ENCODE results near the gene ADPRHL1. TPM values are rescaled to one million over a fixed set of nuclear protein-coding genes. Genes with fewer than 3 reads are reported as not detected.

The ADPRHL1 gene
- total RNA-seq, 1 donor from 2014 or later: 0.22 TPM

GRCh38 chr13:113466383-113466782 lies 13.1 kb upstream of the ADPRHL1 start:
- peaks cover 25% of the 10 kb centered on the region for H3K4me1 Mint-ChIP-seq
- peaks cover 33% of the 10 kb centered on the region for H3K79me2 ChIP-seq (ENCODE audit: low read depth)
- no peak overlapping the region for H3K4me2 ChIP-seq
- peaks cover 3% of the 10 kb centered on the region for H3K36me3 ChIP-seq
- no peak overlapping the region for H3K27ac Mint-ChIP-seq
- peaks cover 17% of the 10 kb centered on the region for H3K36me3 Mint-ChIP-seq
- peaks cover 24% of the 10 kb centered on the region for H3F3A ChIP-seq (ENCODE audit: low read depth)
- no peaks in the 10 kb centered on the region for H3K27me3 ChIP-seq
- peaks cover 14% of the 10 kb centered on the region for H3K4me1 ChIP-seq
- H3K27ac ChIP-seq: no peak overlapping the region
- peaks cover 8% of the 10 kb centered on the region for H3K9me3 Mint-ChIP-seq
- TF ChIP-seq CTCF (IDR thresholded peaks at IDR 0.05) (no peak), EZH2phosphoT487 (IDR thresholded peaks at IDR 0.05) (no peak), EZH2 (IDR thresholded peaks at IDR 0.05) (no peak)
- H3K4me3 ChIP-seq: no peak overlapping the region
- no peaks in the 10 kb centered on the region for H4K20me1 ChIP-seq (ENCODE audit: low read depth)
- H3K27me3 Mint-ChIP-seq (ENCODE audit: insufficient read depth, low read depth): no peaks in the 10 kb centered on the region
- no peak overlapping the region for H3K9ac ChIP-seq
- DNase-seq (ENCODE audit: low spot score): no peak
- no peaks in the 10 kb centered on the region for H3K9me3 ChIP-seq (ENCODE audit: low read depth)
- H3K4me3 Mint-ChIP-seq: no peak overlapping the region
- H2AFZ ChIP-seq (replicated peaks): no peak overlapping the region

GRCh38 chr13:113465300-113465699 lies 12.0 kb upstream of the ADPRHL1 start:
- Mint-ChIP-seq H3K36me3 (peaks cover 14% of the 10 kb centered on the region), H3K27me3 (ENCODE audit: insufficient read depth, low read depth) (peaks cover 3% of the 10 kb centered on the region)

GRCh38 chr13:113464476-113464875 lies 11.2 kb upstream of the ADPRHL1 start:
- peaks cover 14% of the 10 kb centered on the region for H3K79me2 ChIP-seq (ENCODE audit: low read depth)
- H3K4me3 ChIP-seq: no peak overlapping the region
- H3K36me3 ChIP-seq: peaks cover 3% of the 10 kb centered on the region
- H3K9me3 ChIP-seq (ENCODE audit: low read depth): no peaks in the 10 kb centered on the region
- Mint-ChIP-seq H3K27ac (no peak overlapping the region), H3K36me3 (peaks cover 8% of the 10 kb centered on the region), H3K4me1 (peaks cover 14% of the 10 kb centered on the region), H3K4me3 (no peak overlapping the region), H3K27me3 (ENCODE audit: insufficient read depth, low read depth) (peaks cover 3% of the 10 kb centered on the region), H3K9me3 (no peaks in the 10 kb centered on the region)
- no peak overlapping the region for H2AFZ ChIP-seq (replicated peaks)
- no peak overlapping the region for H3K9ac ChIP-seq
- H3K27ac ChIP-seq: no peak overlapping the region
- peaks cover 15% of the 10 kb centered on the region for H3F3A ChIP-seq (ENCODE audit: low read depth)
- no peak overlapping the region for H3K4me2 ChIP-seq
- no peaks in the 10 kb centered on the region for H4K20me1 ChIP-seq (ENCODE audit: low read depth)
- peaks cover 14% of the 10 kb centered on the region for H3K4me1 ChIP-seq
- no peaks in the 10 kb centered on the region for H3K27me3 ChIP-seq
- DNase-seq (ENCODE audit: low spot score): no peak
- TF ChIP-seq EZH2 (IDR thresholded peaks at IDR 0.05): no peak
- TF ChIP-seq EZH2phosphoT487 (IDR thresholded peaks at IDR 0.05): no peak
- no peak for TF ChIP-seq CTCF (IDR thresholded peaks at IDR 0.05)

More at GRCh38 chr13:113465300-113465699, 12.0 kb upstream of the ADPRHL1 start:
- no peak for DNase-seq (ENCODE audit: low spot score)
- peaks cover 14% of the 10 kb centered on the region for H3K4me1 ChIP-seq
- no peak overlapping the region for H3K27ac ChIP-seq
- peaks cover 3% of the 10 kb centered on the region for H3K36me3 ChIP-seq
- peaks cover 20% of the 10 kb centered on the region for H3F3A ChIP-seq (ENCODE audit: low read depth)
- H2AFZ ChIP-seq (replicated peaks): no peak overlapping the region
- H3K27ac Mint-ChIP-seq: no peak overlapping the region
- H3K9me3 ChIP-seq (ENCODE audit: low read depth): no peaks in the 10 kb centered on the region
- H3K9ac ChIP-seq: peak overlapping the region; percentile 28
- no peaks in the 10 kb centered on the region for H3K27me3 ChIP-seq
- no peak overlapping the region for H3K4me3 Mint-ChIP-seq
- H3K4me1 Mint-ChIP-seq: peaks cover 21% of the 10 kb centered on the region
- peaks cover 22% of the 10 kb centered on the region for H3K79me2 ChIP-seq (ENCODE audit: low read depth)
- no peak overlapping the region for H3K4me3 ChIP-seq
- H3K4me2 ChIP-seq: no peak overlapping the region
- H3K9me3 Mint-ChIP-seq: peaks cover 2% of the 10 kb centered on the region
- H4K20me1 ChIP-seq (ENCODE audit: low read depth): no peaks in the 10 kb centered on the region
- TF ChIP-seq EZH2phosphoT487 (IDR thresholded peaks at IDR 0.05) (no peak), CTCF (IDR thresholded peaks at IDR 0.05) (no peak), EZH2 (IDR thresholded peaks at IDR 0.05) (no peak)
